ENCODE measurements around the gene VASH1. TPM values are rescaled to one million over a fixed set of nuclear protein-coding genes. Genes with fewer than 3 reads are reported as not detected.

The VASH1 gene
- total and polyA plus RNA-seq, 2 of the 13 experiments (the other 11 are each of a cell fraction or from before 2014, with no cell fraction given) = 0.11 to 0.24 TPM

- TF ChIP-seq HOXA9 (CRISPR knock-in tag; IDR thresholded peaks at IDR 0.05; ENCODE audit: borderline replicate concordance) = no peak
- TF ChIP-seq ZNF414 (CRISPR knock-in tag; IDR thresholded peaks at IDR 0.05) = no peak
- TF ChIP-seq TRIM24 (CRISPR knock-in tag; IDR thresholded peaks at IDR 0.05) = no peak
These were observed 9.5 kb downstream of the VASH1 start (continued) for GRCh38 chr14:76770521-76771436.

GRCh38 chr14:76771437-76771980, 10.2 kb downstream of the VASH1 start:
- H3K4me1 ChIP-seq (ENCODE audit: insufficient read depth, low read length) = peaks cover 23% of the 10 kb centered on the region
- no peak overlapping the region for H3K9ac ChIP-seq (ENCODE audit: insufficient read depth, low read depth, low read length)
- FAIRE-seq (no peak), DNase-seq (ENCODE audit: low spot score) (no peak), ATAC-seq (no peak)
- CTCF ChIA-PET (ENCODE audit: low intra/inter-chr PET ratio, low total read pairs) = no interaction called here
- POLR2A ChIA-PET = interaction anchor here (1.4 kb wide), 1 partner anchor 10 kb away, joined by 4 read pairs; the partner anchor contains the start of gene VASH1
- no peak overlapping the region for H3K4me2 ChIP-seq (ENCODE audit: low read depth, low read length)
- no peaks in the 10 kb centered on the region for H3K36me3 ChIP-seq (replicated peaks in 1 of 2; ENCODE audit: control insufficient read depth in 1 of 2, insufficient read depth in 2 of 2, low read length in 2 of 2)
- in situ Hi-C loops (cut with HindIII; ENCODE audit: extremely low pct_ligation_motif_present, low pct_unique_long_range_greater_than_20kb) = no loop called here
- BruUV-seq (replicated peaks) = no TSS peak
- intact Hi-C loops (cut with micrococcal nuclease; ENCODE audit: unreplicated experiment) = no loop called here
- no peak overlapping the region for H3K4me3 ChIP-seq (replicated peaks in 1 of 3; ENCODE audit: insufficient read depth in 1 of 3, low read depth in 2 of 3, low read length in 3 of 3)
- no peak for TF ChIP-seq NPAS2 (CRISPR knock-in tag; IDR thresholded peaks at IDR 0.05; ENCODE audit: borderline replicate concordance)
- no peak for TF ChIP-seq SMARCC2 (IDR thresholded peaks at IDR 0.05)
- TF ChIP-seq SMARCE1 (IDR thresholded peaks at IDR 0.05; ENCODE audit: borderline replicate concordance) = no peak
- no peak for TF ChIP-seq ZNF556 (CRISPR knock-in tag; IDR thresholded peaks at IDR 0.05; ENCODE audit: borderline replicate concordance)
- TF ChIP-seq ZXDC (CRISPR knock-in tag; IDR thresholded peaks at IDR 0.05) = no peak
- TF ChIP-seq POLR2A (IDR thresholded peaks at IDR 0.05; ENCODE audit: insufficient read depth in 1 of 2, low read depth in 2 of 2, low read length in 2 of 2) = no peak
- no peak for TF ChIP-seq MAX (IDR thresholded peaks at IDR 0.05)
- no peak for TF ChIP-seq ZNF253 (CRISPR knock-in tag; IDR thresholded peaks at IDR 0.05; ENCODE audit: borderline replicate concordance)
- TF ChIP-seq ZNF30 (CRISPR knock-in tag; IDR thresholded peaks at IDR 0.05) = no peak
- H3K9me3 ChIP-seq (ENCODE audit: low read length) = no peaks in the 10 kb centered on the region
- H4K20me1 ChIP-seq (ENCODE audit: insufficient read depth, low read length) = no peaks in the 10 kb centered on the region
- 63% methylated on average over 9 of the region's 9 CpGs for WGBS (ENCODE audit: low lambda C conversion rate)
- H3K27me3 ChIP-seq (ENCODE audit: control insufficient read depth in 1 of 2, insufficient read depth in 2 of 2, low read length in 2 of 2) = peaks cover 1 to 8% of the 10 kb centered on the region in 2 experiments; a peak in 2 of 5 replicates
- no peaks in the 10 kb centered on the region for H3K79me2 ChIP-seq (ENCODE audit: insufficient read depth, low read length)
- no peak overlapping the region for H3K27ac ChIP-seq (ENCODE audit: extremely low read length, insufficient read depth, low read length)
- H2AFZ ChIP-seq (ENCODE audit: low read length) = no peak overlapping the region
